RWPE2 (cell line): Measurements from ENCODE around the gene TENT4B.
A peak's percentile ranks its signal among the peaks of the same experiment; 100 is the strongest.

Experiments used
- ATAC-seq: fragments of 200-7000 bp; cut with Tn5 transposase; 3 replicates; pipeline ENCODE4 v1.9.1; 2021; ENCODE audit warnings: low read depth
- DNase-seq: peaks from one replicate; pipeline ENCODE4 v3.0.0-alpha.2; 2020; ENCODE audit warnings: low spot score
- H3K27ac ChIP-seq: fragments of 450-650 bp; 2 replicates; pipeline ENCODE4 v1.5.1; 2017; ENCODE audit warnings: mild to moderate bottlenecking; ENCODE audit not compliant: poor library complexity, severe bottlenecking
- H3K27me3 ChIP-seq: fragments of 250-450 bp; sonication (Bioruptor Pico); 2 replicates; pipeline ENCODE4 v1.5.1; 2021; ENCODE audit warnings: mild to moderate bottlenecking, moderate library complexity; ENCODE audit not compliant: insufficient read depth, poor library complexity, severe bottlenecking
- H3K36me3 ChIP-seq: fragments of 250-450 bp; sonication (Bioruptor Pico); 2 replicates; pipeline ENCODE4 v1.5.1; 2020; ENCODE audit warnings: low read depth, mild to moderate bottlenecking, moderate library complexity
- H3K4me1 ChIP-seq: fragments of 250-450 bp; sonication (Bioruptor Pico); 2 replicates; pipeline ENCODE4 v1.5.1; 2021; ENCODE audit warnings: mild to moderate bottlenecking, moderate library complexity; ENCODE audit not compliant: insufficient read depth, poor library complexity, severe bottlenecking
- H3K4me3 ChIP-seq: fragments of 250-450 bp; sonication (Bioruptor Pico); 2 replicates; pipeline ENCODE4 v1.5.1; 2021; ENCODE audit warnings: mild to moderate bottlenecking, moderate library complexity; ENCODE audit not compliant: severe bottlenecking
- H3K9me3 ChIP-seq: fragments of 250-450 bp; sonication (Bioruptor Pico); 2 replicates; pipeline ENCODE4 v1.5.1; 2021; ENCODE audit warnings: mild to moderate bottlenecking, moderate library complexity; ENCODE audit not compliant: severe bottlenecking
- CTCF ChIP-seq: fragments of 450-650 bp; IDR thresholded peaks from one replicate; pipeline ENCODE4 v1.5.1; 2017; ENCODE audit warnings: mild to moderate bottlenecking, moderate library complexity; ENCODE audit not compliant: poor library complexity, severe bottlenecking

The TENT4B gene

GRCh38 chr16:50265260-50265659 is 112.2 kb downstream of the TENT4B start:
- Histone ChIP-seq H3K27me3 (no peaks in the 10 kb centered on the region), H3K36me3 (no peaks in the 10 kb centered on the region), H3K9me3 (no peaks in the 10 kb centered on the region), H3K27ac (no peak overlapping the region), H3K4me3 (no peak overlapping the region), H3K4me1 (peaks cover 12% of the 10 kb centered on the region)
- DNase-seq = peak; percentile 33
- TF ChIP-seq CTCF = peak; percentile 33
- peak; percentile 31; the same call in 1 of the 3 replicates for ATAC-seq

- no peak overlapping the region for H3K4me3 ChIP-seq
Observed at GRCh38 chr16:50265716-50266336, 112.7 kb downstream of the TENT4B start.

GRCh38 chr16:50266337-50267091 is 113.4 kb downstream of the TENT4B start, which contains the start of gene ADCY7:
ADCY7 (plus strand) TSS chr16:50266551; CDS start chr16:50288180, 21,629 bp downstream.
- DNase-seq = peak; percentile 79
- H3K27ac ChIP-seq = peak within 1 kb of the TSS; percentile 32

More at GRCh38 chr16:50265716-50266336, 112.7 kb downstream of the TENT4B start:
- TF ChIP-seq CTCF = no peak
- peak; percentile 45 for DNase-seq
- peaks cover 12% of the 10 kb centered on the region for H3K4me1 ChIP-seq
- H3K27me3 ChIP-seq = no peaks in the 10 kb centered on the region
- no peak for ATAC-seq
- H3K36me3 ChIP-seq = no peaks in the 10 kb centered on the region
- no peaks in the 10 kb centered on the region for H3K9me3 ChIP-seq
- H3K27ac ChIP-seq = peak overlapping the region; percentile 32

GRCh38 chr16:50267151-50267631 is 114.1 kb downstream of the TENT4B start:
- Histone ChIP-seq H3K4me3 (no peak overlapping the region), H3K27ac (peak overlapping the region; percentile 32), H3K4me1 (peaks cover 12% of the 10 kb centered on the region), H3K27me3 (no peaks in the 10 kb centered on the region), H3K9me3 (no peaks in the 10 kb centered on the region), H3K36me3 (no peaks in the 10 kb centered on the region)
- DNase-seq = peak; percentile 59
- TF ChIP-seq CTCF = no peak
- no peak for ATAC-seq

More at GRCh38 chr16:50266337-50267091, 113.4 kb downstream of the TENT4B start, which contains the start of gene ADCY7:
- Histone ChIP-seq H3K9me3 (no peaks in the 10 kb centered on the region), H3K4me1 (peaks cover 12% of the 10 kb centered on the region), H3K36me3 (no peaks in the 10 kb centered on the region), H3K4me3 (peak within 1 kb of the TSS; percentile 15), H3K27me3 (no peaks in the 10 kb centered on the region)
- ATAC-seq = peak; percentile 92
- no peak for TF ChIP-seq CTCF
